ENCODE data around the gene ADAM20. TPM values are rescaled to one million over a fixed set of nuclear protein-coding genes. Genes with fewer than 3 reads are reported as not detected.
A peak's percentile ranks its signal among the peaks of the same experiment; 100 is the strongest.

The ADAM20 gene
- total RNA-seq (1 to 10 TPM in 1 of 4 donors, under 1 TPM in 3; 0.27 to 1.1 (median 0.64) TPM), polyA plus RNA-seq (under 1 TPM; 0.06 to 0.11 (median 0.07) TPM)
- long read RNA-seq, donor 1, result 0 reads
- long read RNA-seq, donor 2, result 0 reads

GRCh38 chr14:70534904-70535303, at the start of gene ADAM20:
Gene ADAM20 (minus strand): TSS chr14:70535004. CDS start chr14:70524757, 10,247 bp downstream.
- intact Hi-C loops (cut with DNase I), result no loop called here
- DNase-seq (no peak), ATAC-seq (no peak)
- Histone ChIP-seq H3K9me3 (no peaks in the 10 kb centered on the region), H3K4me1 (no peaks in the 10 kb centered on the region), H3K36me3 (ENCODE audit: insufficient read depth in 1 of 2, low read depth in 1 of 2) (no peaks in the 10 kb centered on the region), H3K4me3 (no peak within 1 kb of the TSS), H3K27me3 (ENCODE audit: insufficient read depth in 3 of 3, low read length in 2 of 3) (no peaks in the 10 kb centered on the region), H3K27ac (no peak within 1 kb of the TSS)
- TF ChIP-seq CTCF (IDR thresholded peaks at IDR 0.05), result no peak

- no peak overlapping the region for H3K4me3 ChIP-seq
- 89 to 94% (median 94%) methylated on average over 2 of the region's 2 CpGs for WGBS, 3 donors
- intact Hi-C loops (cut with DNase I), result no loop called here
- H3K4me1 ChIP-seq, result no peaks in the 10 kb centered on the region
- ATAC-seq (no peak), DNase-seq (no peak)
- H3K27me3 ChIP-seq (ENCODE audit: insufficient read depth in 3 of 3, low read length in 2 of 3), result no peaks in the 10 kb centered on the region
- no peak overlapping the region for H3K27ac ChIP-seq
- TF ChIP-seq CTCF (IDR thresholded peaks at IDR 0.05), result no peak
- H3K9me3 ChIP-seq, result no peaks in the 10 kb centered on the region
- H3K36me3 ChIP-seq (ENCODE audit: insufficient read depth in 1 of 2, low read depth in 1 of 2), result peaks cover 0 to 55% of the 10 kb centered on the region in 2 donors
Observed at GRCh38 chr14:70576891-70577290, 42.1 kb upstream of the ADAM20 start.

- no peak overlapping the region for H3K27ac ChIP-seq
- no peaks in the 10 kb centered on the region for H3K27me3 ChIP-seq (ENCODE audit: insufficient read depth in 3 of 3, low read length in 2 of 3)
- 91 to 100% (median 97%) methylated on average over 1 of the region's 1 CpG for WGBS, 3 donors
- no peaks in the 10 kb centered on the region for H3K4me1 ChIP-seq
- H3K4me3 ChIP-seq, result no peak overlapping the region
- DNase-seq (no peak), ATAC-seq (no peak)
- H3K9me3 ChIP-seq, result no peaks in the 10 kb centered on the region
- peaks cover 2 to 30% of the 10 kb centered on the region in 2 donors for H3K36me3 ChIP-seq (ENCODE audit: insufficient read depth in 1 of 2, low read depth in 1 of 2)
- intact Hi-C loops (cut with DNase I), result no loop called here
- TF ChIP-seq CTCF (IDR thresholded peaks at IDR 0.05), result no peak
Observed at GRCh38 chr14:70573050-70573449, 38.2 kb upstream of the ADAM20 start.

- ATAC-seq (no peak), DNase-seq (no peak)
- peaks cover 2 to 28% of the 10 kb centered on the region in 2 donors for H3K36me3 ChIP-seq (ENCODE audit: insufficient read depth in 1 of 2, low read depth in 1 of 2)
- H3K27ac ChIP-seq, result no peak overlapping the region
- H3K9me3 ChIP-seq, result no peaks in the 10 kb centered on the region
- H3K27me3 ChIP-seq (ENCODE audit: insufficient read depth in 3 of 3, low read length in 2 of 3), result no peaks in the 10 kb centered on the region
- no peak overlapping the region for H3K4me3 ChIP-seq
- H3K4me1 ChIP-seq, result no peaks in the 10 kb centered on the region
- no peak for TF ChIP-seq CTCF (IDR thresholded peaks at IDR 0.05)
- 89 to 92% (median 89%) methylated on average over 2 of the region's 2 CpGs for WGBS, 3 donors
- intact Hi-C loops (cut with DNase I), result no loop called here
Observed at GRCh38 chr14:70571139-70571538, 36.3 kb upstream of the ADAM20 start.

- no peak overlapping the region for H3K27ac ChIP-seq
- no peak overlapping the region for H3K4me3 ChIP-seq
- H3K9me3 ChIP-seq, result no peaks in the 10 kb centered on the region
- peaks cover 2 to 42% of the 10 kb centered on the region in 2 donors for H3K36me3 ChIP-seq (ENCODE audit: insufficient read depth in 1 of 2, low read depth in 1 of 2)
- ATAC-seq (peak; percentile 40 to 69 (median 62)), DNase-seq (no peak)
- no peaks in the 10 kb centered on the region for H3K27me3 ChIP-seq (ENCODE audit: insufficient read depth in 3 of 3, low read length in 2 of 3)
- intact Hi-C loops (cut with DNase I), result no loop called here
- WGBS, 3 donors, result 55 to 73% (median 62%) methylated on average over 2 of the region's 2 CpGs
- peak; percentile 37 for TF ChIP-seq CTCF (IDR thresholded peaks at IDR 0.05)
- H3K4me1 ChIP-seq, result no peaks in the 10 kb centered on the region
Observed at GRCh38 chr14:70567791-70568190, 33.0 kb upstream of the ADAM20 start.
